Subcutaneous adipose tissue (tissue), 4 donors: ENCODE measurements around the gene SLC6A11. TPM values are rescaled to one million over a fixed set of nuclear protein-coding genes. Genes with fewer than 3 reads are reported as not detected.

Experiments
- CTCF ChIP-seq: fragments of 450-650 bp; IDR thresholded peaks from one replicate; pipeline ENCODE4 v1.5.1; 2016; ENCODE audit warnings: low read depth, mild to moderate bottlenecking, control low read depth, antibody characterized with exemption, moderate library complexity
- total RNA-seq, 4 donors: library from RNA; depleted of rRNA; stranded (reverse); fragments of >200 nt; gene quantifications; one replicate each; pipeline ENCODE4 v1.1.0, GENCODE V29; 2016

Gene SLC6A11
- total RNA-seq, 4 donors from 2014 or later, result 0.16 TPM; not detected in 3

- TF ChIP-seq CTCF, result no peak
These were observed 2.6 kb upstream of the SLC6A11 start for GRCh38 chr3:10813425-10813824.

- TF ChIP-seq CTCF, result no peak
These were observed 1.4 kb upstream of the SLC6A11 start for GRCh38 chr3:10814623-10815022.

GRCh38 chr3:10815487-10815886 is 541 bp upstream of the SLC6A11 start:
- no peak for TF ChIP-seq CTCF

- TF ChIP-seq CTCF, result no peak
These were observed 830 bp downstream of the SLC6A11 start for GRCh38 chr3:10816863-10817253.

- no peak for TF ChIP-seq CTCF
These were observed 1.5 kb downstream of the SLC6A11 start for GRCh38 chr3:10817506-10817905.

- TF ChIP-seq CTCF, result no peak
These were observed 6.0 kb downstream of the SLC6A11 start for GRCh38 chr3:10822055-10822454.

- TF ChIP-seq CTCF, result no peak
These were observed 6.9 kb downstream of the SLC6A11 start for GRCh38 chr3:10822708-10823515.
